ENCODE measurements around the gene CISH. TPM values are rescaled to one million over a fixed set of nuclear protein-coding genes. Genes with fewer than 3 reads are reported as not detected.
A peak's percentile ranks its signal among the peaks of the same experiment; 100 is the strongest.

The CISH gene
- total and polyA plus RNA-seq, 9 of the 15 experiments (the other 6 are each of a cell fraction or from before 2014, with no cell fraction given), result 1.7 to 47.7 (median 18.3) TPM

GRCh38 chr3:50604628-50605588 is 6.7 kb downstream of the CISH start (continued):
- TF ChIP-seq EP400 (IDR thresholded peaks at IDR 0.05) (no peak), NFE2 (IDR thresholded peaks at IDR 0.05; ENCODE audit: low read depth) (no peak), ETV6 (IDR thresholded peaks at IDR 0.05; ENCODE audit: borderline replicate concordance in 1 of 2, low read depth in 2 of 2, low read length in 1 of 2) (no peak), ETV6 (CRISPR knock-in tag; IDR thresholded peaks at IDR 0.05; ENCODE audit: borderline replicate concordance) (no peak), GTF2B (IDR thresholded peaks at IDR 0.05; ENCODE audit: extremely low read depth, insufficient read length) (no peak), TCF15 (CRISPR knock-in tag; IDR thresholded peaks at IDR 0.05) (no peak), AFF4 (CRISPR knock-in tag; IDR thresholded peaks at IDR 0.05) (no peak; the same call in 1 of the 2 replicates), SAFB (IDR thresholded peaks at IDR 0.05; ENCODE audit: borderline replicate concordance, low read depth, low read length) (no peak), TBP (optimal IDR thresholded peaks at IDR 0.05; ENCODE audit: low read depth, low read length) (no peak), ZNF75A (CRISPR knock-in tag; IDR thresholded peaks at IDR 0.05) (no peak), XRCC5 (IDR thresholded peaks at IDR 0.05; ENCODE audit: low read depth, low read length) (no peak), BACH1 (tag; IDR thresholded peaks at IDR 0.05) (0 out of 2 replicates have a peak, but pooled peaks have one; percentile 51), PPARD (CRISPR knock-in tag; IDR thresholded peaks at IDR 0.05) (no peak), EP300 (IDR thresholded peaks at IDR 0.05; ENCODE audit: low read length) (no peak), MLLT1 (IDR thresholded peaks at IDR 0.05) (peak in 1 of 2 experiments; percentile 78; a peak in 1 of 4 replicates), ETS1 (conservative IDR thresholded peaks at IDR 0.05; ENCODE audit: control insufficient read depth, low read depth, low read length) (no peak), PKNOX1 (IDR thresholded peaks at IDR 0.05) (no peak), ZNF212 (CRISPR knock-in tag; IDR thresholded peaks at IDR 0.05) (no peak), FOXJ3 (CRISPR knock-in tag; IDR thresholded peaks at IDR 0.05) (no peak)

Measured in K562 (cell line).